ENCODE measurements around the gene CSTF1. TPM values are rescaled to one million over a fixed set of nuclear protein-coding genes. Genes with fewer than 3 reads are reported as not detected.

Gene CSTF1
- total RNA-seq, 1 experiment from 2014 or later = 54.4 TPM

DNA sequence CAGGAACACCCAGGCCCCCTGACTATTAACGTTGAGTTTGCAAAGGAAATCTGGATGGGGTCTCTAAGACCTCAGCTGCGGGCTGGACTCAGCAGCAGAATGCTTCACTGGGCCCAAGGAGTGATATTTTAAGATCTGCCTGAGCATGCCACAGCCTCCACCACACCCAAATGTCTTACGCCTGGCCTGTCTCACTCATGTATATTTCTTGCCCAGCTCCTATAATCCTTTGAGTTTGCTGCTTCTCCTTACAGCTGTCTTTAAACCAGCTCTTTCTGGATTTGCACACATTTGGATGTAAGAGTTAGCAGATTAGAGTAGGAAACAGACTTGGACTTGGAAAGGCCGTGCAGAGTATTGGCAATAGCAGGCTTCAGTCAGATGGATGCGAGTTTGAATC, 36.0 kb downstream of the CSTF1 start:
- no peak for DNase-seq (ENCODE audit: low read depth)

DNA sequence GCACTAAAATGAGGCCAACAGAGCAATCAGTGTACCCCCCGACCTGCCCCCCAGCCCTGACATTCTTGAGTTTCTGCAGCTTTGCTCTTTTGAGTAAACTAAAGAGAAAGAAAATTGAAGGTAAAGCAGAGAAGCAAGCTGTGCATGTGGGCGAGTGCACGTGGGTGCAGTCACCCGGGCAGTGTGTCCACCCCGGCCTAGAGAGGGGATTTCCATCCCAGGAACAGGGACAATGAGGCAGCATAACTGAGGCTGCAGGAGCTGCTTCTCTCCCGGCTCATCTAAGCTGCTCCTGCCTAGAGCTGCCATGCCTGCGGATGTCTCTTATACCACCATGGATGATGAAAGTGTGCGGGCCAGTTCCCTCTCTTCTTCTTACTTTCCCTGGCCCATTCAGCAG, 36.4 kb downstream of the CSTF1 start:
- DNase-seq (ENCODE audit: low read depth) = no peak

GRCh38 chr20:56429502-56429901, 37.1 kb downstream of the CSTF1 start:
- DNase-seq (ENCODE audit: low read depth) = peak; percentile 37

DNA sequence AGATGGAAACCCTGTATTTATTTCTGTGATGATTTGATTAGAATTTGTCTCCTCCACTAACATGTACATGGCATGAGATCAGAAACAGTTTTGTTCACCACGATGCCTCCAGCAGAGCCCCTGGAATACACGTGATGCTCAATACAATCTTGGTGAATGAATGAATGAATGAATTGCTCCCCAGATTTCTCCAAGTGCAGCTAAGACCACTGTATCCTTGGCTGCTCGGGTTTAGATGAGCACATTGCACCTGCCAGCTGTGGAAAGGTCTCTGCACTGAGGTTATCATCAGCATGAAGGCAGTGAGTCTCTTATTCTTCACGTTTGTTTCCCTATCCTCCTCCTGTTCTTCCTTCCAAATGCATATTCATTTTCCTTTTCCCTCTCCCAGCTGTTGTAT, 37.5 kb downstream of the CSTF1 start:
- DNase-seq (ENCODE audit: low read depth) = no peak

- DNase-seq (ENCODE audit: low read depth) = no peak
Observed at GRCh38 chr20:56430461-56430860, 38.0 kb downstream of the CSTF1 start.

GRCh38 chr20:56430957-56431356, 38.5 kb downstream of the CSTF1 start:
- no peak for DNase-seq (ENCODE audit: low read depth)

- DNase-seq (ENCODE audit: low read depth) = peak; percentile 16
Observed at GRCh38 chr20:56431471-56431870, 39.0 kb downstream of the CSTF1 start.

DNA sequence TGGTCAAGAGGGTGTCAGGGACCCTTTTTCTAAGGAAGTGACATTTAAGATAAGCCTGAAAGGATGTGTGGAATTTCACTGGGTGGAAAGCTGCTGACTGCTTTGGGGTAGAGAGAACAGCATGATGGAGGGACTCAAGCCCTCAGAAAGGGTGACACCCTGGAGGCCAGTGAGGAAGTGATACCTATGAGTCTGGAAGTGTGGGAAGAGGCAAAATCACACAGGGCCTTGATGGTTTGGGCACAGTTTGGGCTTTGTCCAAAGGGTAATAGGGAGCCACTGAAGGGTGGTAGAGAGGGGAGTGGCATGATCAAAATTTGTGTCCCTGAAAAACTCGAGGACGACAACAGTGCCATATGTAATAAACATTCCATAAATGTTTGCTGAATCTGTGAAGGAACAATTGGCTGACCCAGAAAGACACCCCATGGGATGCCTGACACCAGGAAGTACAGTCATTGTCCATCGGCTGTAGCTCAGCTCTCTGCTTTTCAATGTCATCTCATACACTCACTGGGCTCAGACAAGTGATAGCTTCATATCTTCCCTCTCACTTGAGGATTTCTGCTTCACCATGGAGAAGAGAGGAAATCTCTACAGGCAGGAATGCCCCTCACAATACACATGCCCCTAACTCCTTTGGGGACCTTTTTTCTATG, 40.9 kb downstream of the CSTF1 start:
- DNase-seq (ENCODE audit: low read depth) = no peak

- no peak for DNase-seq (ENCODE audit: low read depth)
Observed at GRCh38 chr20:56433880-56434255, 41.4 kb downstream of the CSTF1 start.

DNA sequence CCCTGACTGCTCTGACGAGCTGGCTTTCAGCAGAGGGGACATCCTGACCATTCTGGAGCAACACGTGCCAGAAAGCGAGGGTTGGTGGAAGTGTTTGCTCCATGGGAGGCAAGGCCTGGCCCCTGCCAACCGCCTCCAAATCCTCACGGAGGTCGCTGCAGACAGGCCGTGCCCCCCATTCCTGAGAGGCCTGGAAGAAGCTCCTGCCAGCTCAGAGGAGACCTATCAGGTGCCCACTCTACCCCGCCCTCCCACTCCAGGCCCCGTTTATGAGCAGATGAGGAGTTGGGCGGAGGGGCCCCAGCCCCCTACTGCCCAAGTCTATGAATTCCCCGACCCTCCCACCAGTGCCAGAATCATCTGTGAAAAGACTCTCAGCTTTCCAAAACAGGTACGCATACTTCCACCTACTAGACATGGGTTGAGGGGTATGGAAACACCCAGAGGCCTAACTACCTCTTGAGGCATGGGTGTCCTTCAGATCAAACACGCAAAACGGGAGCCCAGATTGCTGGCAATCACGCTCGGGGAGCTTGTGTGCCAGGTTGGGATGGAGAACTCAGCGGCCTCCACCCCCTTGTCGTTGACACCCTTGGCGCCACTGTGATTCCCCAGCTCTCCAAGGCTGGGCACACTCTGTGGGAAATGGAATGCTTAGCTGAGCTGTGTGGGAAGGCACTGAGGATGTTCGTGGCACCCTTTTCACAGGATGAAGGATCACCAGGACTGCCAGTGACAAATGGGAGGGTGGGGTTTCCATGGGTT, 44.9 kb downstream of the CSTF1 start:
- DNase-seq (ENCODE audit: low read depth) = no peak

- no peak for DNase-seq (ENCODE audit: low read depth)
Observed at GRCh38 chr20:56438284-56438683, 45.8 kb downstream of the CSTF1 start.

DNA sequence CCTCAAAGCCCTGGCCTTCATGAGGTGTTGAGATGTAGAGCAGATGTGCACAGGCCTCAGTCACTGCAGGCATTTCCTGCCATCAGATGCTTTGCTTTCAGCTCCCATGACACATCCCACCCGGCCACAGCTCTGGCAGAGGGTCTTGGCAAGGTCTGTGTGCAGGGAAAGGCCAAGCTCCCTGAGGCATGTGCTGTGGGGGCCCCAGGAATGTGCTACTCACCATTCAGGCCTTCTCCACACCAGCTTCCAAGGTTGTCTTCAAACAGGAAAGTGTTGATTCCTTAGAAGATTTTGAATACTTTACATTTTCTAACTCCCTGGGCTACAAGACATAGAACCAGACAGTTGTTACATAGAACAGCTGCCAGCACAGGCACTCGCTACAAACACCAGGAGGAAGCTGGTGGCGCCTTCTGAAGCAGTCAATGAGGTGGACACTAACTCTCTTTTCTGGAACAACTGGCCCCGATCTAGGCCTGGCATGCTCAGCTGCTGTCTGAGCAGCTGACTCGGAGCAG, 47.4 kb downstream of the CSTF1 start:
- DNase-seq (ENCODE audit: low read depth) = peak; percentile 97

DNA sequence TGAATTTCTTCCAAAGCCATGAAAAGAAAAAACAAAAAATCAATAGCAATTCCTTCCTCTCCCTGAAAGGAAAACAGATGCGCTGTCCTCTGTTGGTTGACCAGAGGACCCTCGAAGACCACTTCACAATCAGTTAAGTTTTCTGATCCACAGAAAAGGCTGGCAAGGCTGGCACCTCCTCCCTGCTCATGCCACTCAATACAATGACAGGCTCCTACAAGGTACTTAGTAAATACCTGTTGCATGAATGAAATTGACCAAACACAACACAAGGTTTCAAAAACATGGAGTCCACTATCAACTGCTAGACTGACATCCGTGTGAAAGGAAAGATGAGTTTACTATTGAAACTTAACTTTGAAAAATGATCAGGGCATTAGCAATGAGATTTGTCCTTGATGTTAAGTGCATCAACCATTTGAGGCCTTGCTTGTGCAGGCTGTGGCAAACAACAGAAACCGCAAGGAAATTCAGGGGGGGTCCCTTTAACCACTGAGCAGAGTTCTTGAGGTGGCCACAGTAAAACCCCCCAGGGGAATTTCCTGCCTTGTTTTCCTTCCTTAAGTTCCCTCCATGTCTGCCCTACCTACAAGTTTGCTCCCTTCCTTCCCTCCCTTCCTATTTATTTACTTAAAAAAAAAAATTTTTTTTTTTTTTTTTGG, 48.0 kb downstream of the CSTF1 start:
- peak; percentile 51 for DNase-seq (ENCODE audit: low read depth)

GRCh38 chr20:56442389-56443365, 50.2 kb downstream of the CSTF1 start:
- no peak for DNase-seq (ENCODE audit: low read depth)

GRCh38 chr20:56443654-56444540, 51.5 kb downstream of the CSTF1 start:
- DNase-seq (ENCODE audit: low read depth) = no peak

GRCh38 chr20:56445130-56445529, 52.7 kb downstream of the CSTF1 start:
- DNase-seq (ENCODE audit: low read depth) = no peak

DNA sequence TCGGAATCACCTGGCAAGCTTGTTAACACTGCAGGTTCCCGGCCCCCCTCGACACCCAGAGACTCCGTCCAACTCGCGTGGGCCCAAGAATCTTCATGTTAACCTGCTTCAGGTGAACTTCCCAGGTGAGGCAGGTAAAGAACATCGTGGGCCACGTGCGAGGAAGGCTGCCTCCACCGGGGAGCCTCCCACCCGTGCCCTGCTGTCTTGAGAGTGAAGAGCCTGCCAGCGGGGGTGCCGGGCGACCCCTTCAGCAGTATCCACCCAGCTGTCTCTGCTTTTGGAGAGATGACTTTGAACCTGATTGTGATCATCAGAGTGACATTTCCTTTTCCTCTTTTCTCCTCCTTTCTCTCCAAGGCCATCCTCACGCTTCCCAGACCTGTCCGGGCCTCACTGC, 53.1 kb downstream of the CSTF1 start:
- no peak for DNase-seq (ENCODE audit: low read depth)

GRCh38 chr20:56447227-56447626, 54.8 kb downstream of the CSTF1 start:
- DNase-seq (ENCODE audit: low read depth) = no peak

DNA sequence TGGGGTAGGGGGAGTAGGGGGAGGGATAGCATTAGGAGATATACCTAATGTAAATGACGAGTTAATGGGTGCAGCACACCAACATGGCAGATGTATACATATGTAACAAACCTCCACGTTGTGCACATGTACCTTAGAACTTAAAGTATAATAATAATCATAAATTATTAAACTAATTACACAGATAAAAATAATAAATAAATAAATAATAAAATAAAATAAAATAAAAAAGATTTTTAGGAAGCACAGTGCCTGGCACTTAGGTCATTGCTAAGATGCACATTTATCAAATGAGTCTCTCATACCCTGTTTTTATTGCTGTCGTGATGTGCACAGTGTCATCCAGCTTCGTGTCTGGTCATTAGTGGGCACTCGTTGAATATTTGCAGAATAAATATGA, 57.0 kb downstream of the CSTF1 start:
- DNase-seq (ENCODE audit: low read depth) = no peak

GRCh38 chr20:56451056-56451765, 58.8 kb downstream of the CSTF1 start:
- DNase-seq (ENCODE audit: low read depth) = no peak

All from LHCN-M2 (cell line).